Activated T-cell treated with anti-CD3 and anti-CD28 coated beads, Interleukin-2, amount 50 U/mL, for 72 hours (primary cell): ENCODE data around the gene ALKAL2. TPM values are rescaled to one million over a fixed set of nuclear protein-coding genes. Genes with fewer than 3 reads are reported as not detected.
A peak's percentile ranks its signal among the peaks of the same experiment; 100 is the strongest.

Experiments
- ATAC-seq, 2 donors: fragments of 150-1000 bp; cut with Tn5 transposase; replicated peaks in 1 of 2; 2 replicates each; pipeline ENCODE4 v1.10.0; 2021; ENCODE audit warnings: moderate library complexity in 2 of 2, mild to moderate bottlenecking in 1 of 2
- DNase-seq, 2 donors: peaks; one replicate each; pipeline ENCODE4 v3.0.0; 2021 to 2022; ENCODE audit warnings: mixed read lengths in 1 of 2
- H3K27ac Mint-ChIP-seq: one replicate; pipeline ENCODE4 v1.8.0; 2022; ENCODE audit warnings: mild to moderate bottlenecking, moderate library complexity, mixed read lengths
- H3K27me3 Mint-ChIP-seq: one replicate; pipeline ENCODE4 v1.8.0; 2022; ENCODE audit warnings: low read depth, mixed read lengths
- H3K36me3 Mint-ChIP-seq, 2 donors: one replicate each; pipeline ENCODE4 v1.8.0; 2022; ENCODE audit warnings: mixed read lengths in 2 of 2, mild to moderate bottlenecking in 1 of 2; ENCODE audit not compliant: insufficient read depth in 2 of 2
- H3K4me1 Mint-ChIP-seq: one replicate; pipeline ENCODE4 v1.8.0; 2022; ENCODE audit warnings: low read depth, mixed read lengths
- H3K4me3 Mint-ChIP-seq, 2 donors: one replicate each; pipeline ENCODE4 v1.8.0; 2022; ENCODE audit warnings: mild to moderate bottlenecking in 2 of 2, mixed read lengths in 2 of 2, moderate library complexity in 2 of 2
- H3K9me3 Mint-ChIP-seq, 2 donors: one replicate each; pipeline ENCODE4 v1.8.0; 2022; ENCODE audit warnings: mixed read lengths in 2 of 2
- total RNA-seq, 2 donors: library from RNA; stranded (reverse); gene quantifications; one replicate each; pipeline ENCODE4 v1.2.3, GENCODE V29; 2022

The ALKAL2 gene
- total RNA-seq, 2 donors from 2014 or later, result 0.36 to 0.60 TPM

- H3K27me3 Mint-ChIP-seq, result no peaks in the 10 kb centered on the region
- H3K4me1 Mint-ChIP-seq, result no peaks in the 10 kb centered on the region
- no peak overlapping the region for H3K4me3 Mint-ChIP-seq
- no peaks in the 10 kb centered on the region for H3K9me3 Mint-ChIP-seq
- DNase-seq (no peak), ATAC-seq (no peak)
- H3K36me3 Mint-ChIP-seq, result peaks cover 8 to 16% of the 10 kb centered on the region in 2 donors
- no peak overlapping the region for H3K27ac Mint-ChIP-seq
These were observed 49.0 kb downstream of the ALKAL2 start for GRCh38 chr2:238869-239268.

DNA sequence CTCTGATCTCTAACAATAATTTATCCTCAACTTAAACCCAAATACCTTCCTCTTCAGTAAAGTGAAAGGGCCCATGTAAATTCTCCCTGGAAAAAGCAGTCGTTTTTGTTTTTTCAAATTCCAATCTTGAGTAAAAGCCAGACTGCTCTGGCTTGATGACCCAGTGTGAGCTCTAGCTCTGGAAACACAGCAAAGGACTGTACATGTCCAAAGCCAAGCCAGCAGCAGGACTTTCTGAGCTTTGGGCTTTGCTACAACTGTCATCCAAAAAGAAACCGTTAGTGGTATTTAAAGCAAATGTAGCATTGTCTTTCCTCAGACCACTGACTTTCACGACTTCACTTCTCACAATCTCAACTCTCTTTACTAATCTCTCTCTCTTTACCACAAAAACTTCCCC lies 49.5 kb downstream of the ALKAL2 start:
- DNase-seq (no peak), ATAC-seq (no peak)
- no peak overlapping the region for H3K4me3 Mint-ChIP-seq
- peak overlapping the region; percentile 29 for H3K27ac Mint-ChIP-seq
- H3K36me3 Mint-ChIP-seq, result peaks cover 8 to 16% of the 10 kb centered on the region in 2 donors
- H3K4me1 Mint-ChIP-seq, result no peaks in the 10 kb centered on the region
- H3K9me3 Mint-ChIP-seq, result no peaks in the 10 kb centered on the region
- no peaks in the 10 kb centered on the region for H3K27me3 Mint-ChIP-seq

DNA sequence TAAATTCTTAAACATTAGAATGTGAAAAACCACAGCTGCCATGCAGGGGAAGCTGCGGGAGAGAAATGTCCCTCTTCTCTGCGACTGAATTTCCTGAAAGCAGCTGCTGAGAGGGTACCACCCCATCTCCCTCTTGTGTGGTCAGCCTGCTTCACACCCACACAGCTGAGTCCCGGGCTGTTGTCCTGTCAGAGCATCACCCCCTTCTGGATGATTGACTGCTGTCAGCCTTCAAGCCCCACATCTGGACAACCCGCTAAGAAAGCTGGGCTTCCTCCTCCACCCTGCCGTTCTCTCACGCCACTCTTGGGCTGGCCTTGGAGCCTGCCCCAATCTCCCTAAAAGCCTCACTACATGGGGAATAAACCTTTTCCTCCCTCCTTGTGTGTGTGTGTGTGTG lies 50.0 kb downstream of the ALKAL2 start:
- Mint-ChIP-seq H3K4me3 (no peak overlapping the region), H3K27ac (no peak overlapping the region), H3K36me3 (peaks cover 6 to 14% of the 10 kb centered on the region in 2 donors)

GRCh38 chr2:236993-237539 lies 50.8 kb downstream of the ALKAL2 start:
- no peak for ATAC-seq
- Mint-ChIP-seq H3K27ac (no peak overlapping the region), H3K36me3 (peaks cover 6 to 9% of the 10 kb centered on the region in 2 donors), H3K27me3 (no peaks in the 10 kb centered on the region), H3K9me3 (no peaks in the 10 kb centered on the region), H3K4me3 (no peak overlapping the region), H3K4me1 (no peaks in the 10 kb centered on the region)
- DNase-seq, result no peak

More for the DNA sequence above, 50.0 kb downstream of the ALKAL2 start:
- H3K27me3 Mint-ChIP-seq, result no peaks in the 10 kb centered on the region
- no peaks in the 10 kb centered on the region for H3K4me1 Mint-ChIP-seq
- DNase-seq, result no peak
- no peak for ATAC-seq
- no peaks in the 10 kb centered on the region for H3K9me3 Mint-ChIP-seq

GRCh38 chr2:234421-234820 lies 53.5 kb downstream of the ALKAL2 start:
- Mint-ChIP-seq H3K27me3 (no peaks in the 10 kb centered on the region), H3K4me3 (no peak overlapping the region), H3K27ac (no peak overlapping the region), H3K36me3 (peaks cover 0 to 3% of the 10 kb centered on the region in 2 donors), H3K9me3 (no peaks in the 10 kb centered on the region), H3K4me1 (no peaks in the 10 kb centered on the region)
- DNase-seq (no peak), ATAC-seq (no peak)

DNA sequence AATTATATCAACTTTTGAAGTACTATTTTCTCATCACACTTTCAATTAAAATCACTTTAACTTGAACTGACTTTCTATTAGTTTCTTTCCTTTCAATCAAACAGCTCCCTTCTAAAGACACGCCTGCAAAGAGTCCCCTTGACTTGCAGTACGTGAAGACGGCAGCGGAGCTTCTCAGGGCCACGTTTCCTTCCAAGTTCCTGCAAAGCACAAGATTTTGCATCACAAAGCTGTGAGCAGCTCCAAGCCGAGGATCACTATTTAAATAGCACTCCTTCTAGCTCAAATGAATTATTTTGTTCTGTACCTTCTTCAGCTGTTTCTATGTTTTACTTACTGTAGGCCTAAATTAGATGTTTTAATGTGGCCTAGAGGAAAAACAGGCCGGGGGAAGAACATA lies 54.9 kb downstream of the ALKAL2 start:
- DNase-seq (no peak), ATAC-seq (no peak)
- Mint-ChIP-seq H3K4me1 (peaks cover 10% of the 10 kb centered on the region), H3K27ac (no peak overlapping the region), H3K27me3 (no peaks in the 10 kb centered on the region), H3K4me3 (no peak overlapping the region), H3K36me3 (peaks cover 0 to 3% of the 10 kb centered on the region in 2 donors), H3K9me3 (no peaks in the 10 kb centered on the region)

- no peaks in the 10 kb centered on the region for H3K27me3 Mint-ChIP-seq
- H3K27ac Mint-ChIP-seq, result peak overlapping the region; percentile 50
- H3K9me3 Mint-ChIP-seq, result no peaks in the 10 kb centered on the region
- no peak overlapping the region for H3K4me3 Mint-ChIP-seq
- peaks cover 17% of the 10 kb centered on the region for H3K4me1 Mint-ChIP-seq
- no peak for ATAC-seq
- DNase-seq, result no peak
- peaks cover 4 to 7% of the 10 kb centered on the region in 2 donors for H3K36me3 Mint-ChIP-seq
These were observed 56.2 kb downstream of the ALKAL2 start for GRCh38 chr2:231521-232185.

Other genes starting within 250 kb of the ALKAL2 start
- gene FAM110C, start 241.6 kb downstream of the ALKAL2 start, total RNA-seq, result 1 to 10 TPM in 1 of 2 donors, under 1 TPM in 1; 0.72 to 2.0 TPM
- 10 to 100 TPM; 31.6 to 37.8 TPM for gene SH3YL1, start 24.1 kb downstream of the ALKAL2 start, total RNA-seq
- gene ACP1, start 23.1 kb downstream of the ALKAL2 start, total RNA-seq, result 100 to 1,000 TPM; 141 to 163 TPM